ENCODE data around the gene C1QTNF7.

DNA sequence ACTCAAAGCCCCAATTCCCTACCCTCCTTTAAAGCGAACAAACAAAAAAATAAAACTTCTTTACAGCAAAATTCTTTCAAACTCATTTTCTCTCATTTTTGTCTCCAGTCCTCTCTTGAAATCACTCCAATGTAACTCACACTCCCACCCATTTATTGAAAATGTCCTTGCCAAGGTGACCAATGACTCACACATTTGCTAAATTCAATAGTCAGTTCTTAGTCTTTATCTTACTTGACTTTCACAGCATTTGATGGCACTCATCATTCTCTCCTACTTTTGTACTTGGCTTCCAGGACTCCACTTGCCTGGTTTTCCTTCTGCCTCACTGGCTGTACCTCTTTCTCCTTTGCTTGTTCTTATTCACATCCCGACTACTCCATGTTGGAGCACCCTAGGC lies 61.7 kb downstream of the C1QTNF7 start:
- TF ChIP-seq EZH2 (IDR thresholded peaks at IDR 0.05) (no peak), POLR2AphosphoS5 (IDR thresholded peaks at IDR 0.05; ENCODE audit: borderline replicate concordance, low read depth, low read length) (no peak), FOXP2 (optimal IDR thresholded peaks at IDR 0.05; ENCODE audit: control extremely low read depth, extremely low read length, insufficient read depth) (no peak)
